Tibial nerve (tissue), 4 donors: ENCODE data around the gene LRP6. TPM values are rescaled to one million over a fixed set of nuclear protein-coding genes. Genes with fewer than 3 reads are reported as not detected.

Experiments used
- DNase-seq, 2 donors: peaks; one replicate each; pipeline ENCODE4 v3.0.0-alpha.2; 2019; ENCODE audit warnings: low spot score in 2 of 2
- H3K27ac ChIP-seq, 4 donors: fragments of 200-600 bp; sonication (generic) in 3 of 4; one replicate each; pipeline ENCODE4 v1.5.1; 2017 to 2019; ENCODE audit warnings: mild to moderate bottlenecking in 1 of 4
- H3K27me3 ChIP-seq, 2 donors: fragments of 200-600 bp; sonication (generic) in 1 of 2; one replicate each; pipeline versions ENCODE4 v1.5.1 to v1.6.0; 2017 to 2019
- H3K36me3 ChIP-seq, 3 donors: fragments of 200-600 bp; sonication (generic); one replicate each; pipeline ENCODE4 v1.5.1; 2018 to 2019
- H3K4me1 ChIP-seq, 4 donors: fragments of 200-600 bp; sonication (generic) in 3 of 4; one replicate each; pipeline ENCODE4 v1.5.1; 2017 to 2019
- H3K4me3 ChIP-seq, 4 donors: fragments of 200-600 bp; sonication (generic) in 3 of 4; one replicate each; pipeline ENCODE4 v1.5.1; 2017 to 2019; ENCODE audit warnings: mild to moderate bottlenecking in 1 of 4, moderate library complexity in 1 of 4
- H3K9me3 ChIP-seq, 4 donors: fragments of 200-600 bp; sonication (generic) in 3 of 4; one replicate each; pipeline ENCODE4 v1.5.1; 2017 to 2019
- EP300 ChIP-seq, 2 donors: sonication (generic); formaldehyde crosslinking; IDR thresholded peaks; one replicate each; pipeline ENCODE4 v1.6.1; 2017; ENCODE audit warnings: antibody characterized with exemption in 2 of 2, mild to moderate bottlenecking in 1 of 2
- POLR2A ChIP-seq, 2 donors: fragments of 450-650 bp; IDR thresholded peaks; one replicate each; pipeline ENCODE4 v1.6.1; 2017; ENCODE audit warnings: antibody characterized with exemption in 2 of 2, mild to moderate bottlenecking in 2 of 2, moderate library complexity in 2 of 2
- WGBS, 2 donors: methylation state at CpG; one replicate each; pipeline ENCODE4 v1.1.5; 2018; 5-methylcytosine and 5-hydroxymethylcytosine counted together
- total RNA-seq, 4 donors: library from RNA; depleted of rRNA; stranded (reverse); fragments of >200 nt; gene quantifications; one replicate each; pipeline ENCODE4 v1.1.0, GENCODE V29; 2016
- TF ChIP-seq, protein P1 (sequence below), 5 experiments: fragments of 200-600 bp in 3 of 5; fragments of 450-650 bp in 2 of 5; sonication (generic) in 3 of 5; IDR thresholded peaks; one replicate each; pipeline ENCODE4 v1.5.1; 2016 to 2019; ENCODE audit warnings: antibody characterized with exemption in 5 of 5, mild to moderate bottlenecking in 3 of 5, moderate library complexity in 2 of 5

Gene LRP6
- total RNA-seq, 4 donors from 2014 or later, result 30.6 to 64.5 (median 44.9) TPM

DNA sequence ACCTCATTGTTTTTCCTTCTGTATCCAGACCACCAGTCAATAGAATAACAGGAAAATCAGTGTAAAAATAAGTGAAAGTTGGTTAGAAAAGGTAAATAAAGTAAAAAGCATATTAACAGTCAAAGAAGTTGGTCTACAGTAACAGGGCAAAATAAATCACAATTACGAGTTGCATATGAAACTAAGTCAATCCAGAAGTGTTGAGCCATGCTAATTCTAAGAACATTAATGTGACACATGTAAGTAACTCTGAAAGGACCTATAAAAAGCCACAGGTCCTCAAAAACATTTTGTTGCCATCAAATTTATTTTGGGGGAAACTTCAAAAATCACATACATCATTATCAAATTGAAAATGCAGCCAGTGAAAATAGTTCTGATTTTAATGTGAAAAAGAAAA is 56.4 kb downstream of the LRP6 start:
- no peaks in the 10 kb centered on the region for H3K9me3 ChIP-seq

GRCh38 chr12:12209675-12210074 is 57.2 kb downstream of the LRP6 start:
- Histone ChIP-seq H3K4me3 (no peak overlapping the region), H3K4me1 (peaks cover 0 to 20% (median 3%) of the 10 kb centered on the region in 4 donors), H3K27ac (no peak overlapping the region), H3K36me3 (no peaks in the 10 kb centered on the region), H3K9me3 (no peaks in the 10 kb centered on the region), H3K27me3 (no peaks in the 10 kb centered on the region)
- no peak for DNase-seq
- TF ChIP-seq, protein P1, sequence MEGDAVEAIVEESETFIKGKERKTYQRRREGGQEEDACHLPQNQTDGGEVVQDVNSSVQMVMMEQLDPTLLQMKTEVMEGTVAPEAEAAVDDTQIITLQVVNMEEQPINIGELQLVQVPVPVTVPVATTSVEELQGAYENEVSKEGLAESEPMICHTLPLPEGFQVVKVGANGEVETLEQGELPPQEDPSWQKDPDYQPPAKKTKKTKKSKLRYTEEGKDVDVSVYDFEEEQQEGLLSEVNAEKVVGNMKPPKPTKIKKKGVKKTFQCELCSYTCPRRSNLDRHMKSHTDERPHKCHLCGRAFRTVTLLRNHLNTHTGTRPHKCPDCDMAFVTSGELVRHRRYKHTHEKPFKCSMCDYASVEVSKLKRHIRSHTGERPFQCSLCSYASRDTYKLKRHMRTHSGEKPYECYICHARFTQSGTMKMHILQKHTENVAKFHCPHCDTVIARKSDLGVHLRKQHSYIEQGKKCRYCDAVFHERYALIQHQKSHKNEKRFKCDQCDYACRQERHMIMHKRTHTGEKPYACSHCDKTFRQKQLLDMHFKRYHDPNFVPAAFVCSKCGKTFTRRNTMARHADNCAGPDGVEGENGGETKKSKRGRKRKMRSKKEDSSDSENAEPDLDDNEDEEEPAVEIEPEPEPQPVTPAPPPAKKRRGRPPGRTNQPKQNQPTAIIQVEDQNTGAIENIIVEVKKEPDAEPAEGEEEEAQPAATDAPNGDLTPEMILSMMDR (IDR thresholded peaks at IDR 0.05), result no peak
- 96 to 100% methylated on average over 3 of the region's 3 CpGs for WGBS, 2 donors

More for the DNA sequence above, 56.4 kb downstream of the LRP6 start:
- no peak for DNase-seq
- no peaks in the 10 kb centered on the region for H3K27me3 ChIP-seq
- no peak for TF ChIP-seq EP300 (IDR thresholded peaks at IDR 0.05)
- no peak for TF ChIP-seq POLR2A (IDR thresholded peaks at IDR 0.05)
- TF ChIP-seq, protein P1 (IDR thresholded peaks at IDR 0.05), result no peak
- peaks cover 0 to 22% (median 3%) of the 10 kb centered on the region in 4 donors for H3K4me1 ChIP-seq
- H3K4me3 ChIP-seq, result no peak overlapping the region
- no peaks in the 10 kb centered on the region for H3K36me3 ChIP-seq
- WGBS, 2 donors, result 83 to 94% methylated on average over 1 of the region's 1 CpG
- no peak overlapping the region for H3K27ac ChIP-seq

GRCh38 chr12:12209043-12209442 is 57.8 kb downstream of the LRP6 start:
- H3K36me3 ChIP-seq, result no peaks in the 10 kb centered on the region
- TF ChIP-seq, protein P1 (IDR thresholded peaks at IDR 0.05), result no peak
- no peaks in the 10 kb centered on the region for H3K9me3 ChIP-seq
- WGBS, 2 donors, result 92 to 93% methylated on average over 3 of the region's 3 CpGs
- H3K27ac ChIP-seq, result no peak overlapping the region
- H3K4me3 ChIP-seq, result no peak overlapping the region
- DNase-seq, result no peak
- H3K4me1 ChIP-seq, result peaks cover 0 to 14% (median 3%) of the 10 kb centered on the region in 4 donors
- H3K27me3 ChIP-seq, result no peaks in the 10 kb centered on the region

DNA sequence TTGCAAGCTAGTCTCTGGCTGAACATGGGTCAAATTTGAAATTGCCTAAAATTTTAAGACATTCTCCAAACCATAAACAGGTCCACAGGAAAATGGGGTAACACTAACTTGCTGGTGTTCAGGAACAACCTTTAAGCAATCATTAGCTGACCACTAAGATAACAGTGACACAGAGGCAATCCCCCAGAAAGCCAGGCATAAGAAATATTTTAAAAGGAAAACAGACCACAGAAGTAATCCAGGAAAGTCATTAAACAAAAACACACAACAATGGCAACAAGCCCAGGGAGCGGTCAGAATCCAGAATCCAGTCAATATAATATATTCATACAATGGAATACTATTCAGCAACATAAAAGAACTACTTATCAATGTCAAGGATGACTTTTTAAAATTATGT is 59.1 kb downstream of the LRP6 start:
- Histone ChIP-seq H3K27me3 (no peaks in the 10 kb centered on the region), H3K4me1 (peaks cover 0 to 13% (median 3%) of the 10 kb centered on the region in 4 donors), H3K4me3 (no peak overlapping the region), H3K27ac (no peak overlapping the region), H3K9me3 (no peaks in the 10 kb centered on the region), H3K36me3 (peaks cover 0 to 2% (median 0%) of the 10 kb centered on the region in 3 donors)
- no peak for DNase-seq
- TF ChIP-seq, protein P1 (IDR thresholded peaks at IDR 0.05), result no peak
- TF ChIP-seq EP300 (IDR thresholded peaks at IDR 0.05) (no peak), POLR2A (IDR thresholded peaks at IDR 0.05) (no peak)
- 91 to 93% methylated on average over 1 of the region's 1 CpG for WGBS, 2 donors

DNA sequence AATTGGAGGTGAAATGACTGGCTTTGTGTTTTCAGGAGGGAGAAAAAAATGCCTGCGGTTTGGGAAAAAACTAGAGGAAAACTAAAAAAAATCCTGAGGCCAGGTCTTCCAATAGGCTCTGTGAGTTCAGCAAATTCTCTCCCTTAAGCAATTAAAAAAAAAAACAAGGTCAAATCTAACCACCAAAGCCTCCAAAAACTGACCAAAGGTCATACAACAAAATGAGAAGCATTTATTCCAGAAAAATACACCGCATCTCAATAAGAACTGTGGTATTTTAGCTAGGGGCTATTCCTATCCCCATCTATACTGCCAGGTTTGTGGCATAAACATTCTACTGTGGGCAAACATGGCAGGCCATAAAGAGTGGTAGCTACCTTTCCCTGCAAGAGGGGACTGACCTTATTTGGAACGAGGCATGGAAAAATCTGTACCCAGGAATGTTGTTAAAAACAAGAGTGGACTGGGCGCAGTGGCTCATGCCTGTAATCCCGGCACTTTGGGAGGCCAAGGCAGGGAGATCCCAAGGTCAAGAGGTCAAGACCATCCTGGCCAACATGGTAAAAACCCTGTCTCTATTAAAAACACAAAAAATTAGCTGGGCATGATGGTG is 60.0 kb downstream of the LRP6 start:
- H3K4me3 ChIP-seq, result no peak overlapping the region
- no peak overlapping the region for H3K27ac ChIP-seq
- H3K36me3 ChIP-seq, result peaks cover 0 to 10% (median 0%) of the 10 kb centered on the region in 3 donors
- peaks cover 0 to 13% (median 3%) of the 10 kb centered on the region in 4 donors for H3K4me1 ChIP-seq
- TF ChIP-seq EP300 (IDR thresholded peaks at IDR 0.05), result no peak
- TF ChIP-seq, protein P1 (IDR thresholded peaks at IDR 0.05), result no peak
- H3K27me3 ChIP-seq, result no peaks in the 10 kb centered on the region
- H3K9me3 ChIP-seq, result no peaks in the 10 kb centered on the region
- DNase-seq, result no peak
- WGBS, 2 donors, result 66 to 71% methylated on average over 5 of the region's 5 CpGs
